H9 (cell line): ENCODE measurements around the gene NDUFA11. TPM values are rescaled to one million over a fixed set of nuclear protein-coding genes. Genes with fewer than 3 reads are reported as not detected.

Source experiments
- DNase-seq: peaks from one replicate; pipeline ENCODE4 v3.0.0-alpha.2; 2017
- H2AFZ ChIP-seq: one replicate; pipeline ENCODE4 v1.6.1; 2013; ENCODE audit warnings: mild to moderate bottlenecking, low read length, control low read depth, moderate library complexity
- H2AK5ac ChIP-seq: 2 replicates; pipeline ENCODE4 v1.6.1; 2013; ENCODE audit warnings: low read length, control low read depth, mixed read lengths; ENCODE audit not compliant: insufficient read length
- H2BK120ac ChIP-seq: one replicate; pipeline ENCODE4 v1.6.1; 2013; ENCODE audit warnings: low read depth, mild to moderate bottlenecking, low read length, control low read depth, inconsistent platforms; ENCODE audit not compliant: poor library complexity, severe bottlenecking
- H2BK12ac ChIP-seq: 2 replicates; pipeline ENCODE4 v1.6.1; 2013; ENCODE audit warnings: low read length, control low read depth, mixed read lengths, low read depth; ENCODE audit not compliant: insufficient read length
- H2BK15ac ChIP-seq: 2 replicates; pipeline ENCODE4 v1.6.1; 2013; ENCODE audit warnings: low read depth, low read length, control low read depth
- H2BK20ac ChIP-seq: one replicate; pipeline ENCODE4 v1.6.1; 2013; ENCODE audit warnings: low read depth, mild to moderate bottlenecking, low read length, control low read depth, inconsistent platforms; ENCODE audit not compliant: poor library complexity, severe bottlenecking
- H2BK5ac ChIP-seq: 2 replicates; pipeline ENCODE4 v1.6.1; 2013; ENCODE audit warnings: low read length, control low read depth, mixed read lengths; ENCODE audit not compliant: insufficient read length
- H3K14ac ChIP-seq: 2 replicates; pipeline ENCODE4 v1.6.1; 2013; ENCODE audit warnings: low read length, control low read depth; ENCODE audit not compliant: insufficient read depth
- H3K18ac ChIP-seq: 2 replicates; pipeline ENCODE4 v1.6.1; 2013; ENCODE audit warnings: low read depth, mild to moderate bottlenecking, mixed read lengths, low read length, control low read depth; ENCODE audit not compliant: insufficient read length
- H3K23ac ChIP-seq: 2 replicates; pipeline ENCODE4 v1.6.1; 2013; ENCODE audit warnings: low read length, control low read depth, mixed read lengths, low read depth; ENCODE audit not compliant: insufficient read length
- H3K23me2 ChIP-seq: 2 replicates; pipeline ENCODE4 v1.6.1; 2013; ENCODE audit warnings: low read depth, mild to moderate bottlenecking, mixed read lengths, low read length, control low read depth; ENCODE audit not compliant: insufficient read length, poor library complexity, severe bottlenecking
- H3K27ac ChIP-seq: 2 replicates; pipeline ENCODE4 v1.5.1; 2013; ENCODE audit warnings: low read length, control low read depth, mixed read lengths, low read depth; ENCODE audit not compliant: insufficient read length
- H3K27me3 ChIP-seq: 2 replicates; pipeline ENCODE4 v1.6.1; 2013; ENCODE audit warnings: low read length, control low read depth, inconsistent platforms; ENCODE audit not compliant: insufficient read depth
- H3K4ac ChIP-seq: 2 replicates; pipeline ENCODE4 v1.6.1; 2013; ENCODE audit warnings: low read depth, mild to moderate bottlenecking, control low read depth, inconsistent platforms, low read length, moderate library complexity
- H3K4me1 ChIP-seq: 2 replicates; pipeline ENCODE4 v1.6.1; 2013; ENCODE audit warnings: low read length, control low read depth, inconsistent platforms; ENCODE audit not compliant: insufficient read depth
- H3K4me2 ChIP-seq: 2 replicates; pipeline ENCODE4 v1.6.1; 2013; ENCODE audit warnings: low read length, control low read depth, mixed read lengths; ENCODE audit not compliant: insufficient read length, insufficient read depth
- H3K56ac ChIP-seq: 2 replicates; pipeline ENCODE4 v1.6.1; 2013; ENCODE audit warnings: low read depth, mild to moderate bottlenecking, mixed read lengths, low read length, control low read depth; ENCODE audit not compliant: insufficient read length
- H3K79me1 ChIP-seq: 2 replicates; pipeline ENCODE4 v1.6.1; 2013; ENCODE audit warnings: low read depth, mild to moderate bottlenecking, moderate library complexity, low read length, control low read depth, inconsistent platforms; ENCODE audit not compliant: insufficient read depth, poor library complexity, severe bottlenecking
- H3K79me2 ChIP-seq: 2 replicates; pipeline ENCODE4 v1.6.1; 2013; ENCODE audit warnings: low read length, control low read depth, inconsistent platforms; ENCODE audit not compliant: insufficient read depth
- H3K9ac ChIP-seq: 2 replicates; pipeline ENCODE4 v1.6.1; 2013; ENCODE audit warnings: low read length, control low read depth, mixed read lengths; ENCODE audit not compliant: insufficient read length; ENCODE audit errors: extremely low read depth
- H3K9me3 ChIP-seq: one replicate; pipeline ENCODE4 v1.6.1; 2013; ENCODE audit warnings: low read depth, low read length, inconsistent platforms; ENCODE audit not compliant: control insufficient read depth
- H3T11ph ChIP-seq: one replicate; pipeline ENCODE4 v1.6.1; 2013; ENCODE audit warnings: mild to moderate bottlenecking, low read length, control low read depth, inconsistent platforms
- H4K20me1 ChIP-seq: one replicate; pipeline ENCODE4 v1.6.1; 2013; ENCODE audit not compliant: control insufficient read depth, insufficient read length, insufficient read depth
- H4K5ac ChIP-seq: 2 replicates; pipeline ENCODE4 v1.6.1; 2013; ENCODE audit warnings: low read depth, mild to moderate bottlenecking, mixed read lengths, low read length, control low read depth; ENCODE audit not compliant: insufficient read length
- H4K8ac ChIP-seq: replicated peaks from 2 replicates; pipeline ENCODE4 v1.6.1; 2013; ENCODE audit warnings: low read length, control low read depth, mixed read lengths, low read depth; ENCODE audit not compliant: insufficient read length
- H4K91ac ChIP-seq: 2 replicates; pipeline ENCODE4 v1.6.1; 2013; ENCODE audit warnings: low read depth, mild to moderate bottlenecking, moderate library complexity, mixed read lengths, low read length, control low read depth; ENCODE audit not compliant: insufficient read length
- H3K27ac Mint-ChIP-seq, 3 experiments: 2 replicates in 2 of 3; 3 replicates in 1 of 3; pipeline ENCODE4 v1.8.0; 2020 to 2021; ENCODE audit warnings: mixed read lengths in 3 of 3, mild to moderate bottlenecking in 1 of 3, moderate library complexity in 1 of 3
- H3K27me3 Mint-ChIP-seq: 2 replicates; pipeline ENCODE4 v1.8.0; 2021; ENCODE audit warnings: low read depth, mild to moderate bottlenecking, moderate library complexity, mixed read lengths
- H3K36me3 Mint-ChIP-seq, 3 experiments: 2 replicates in 2 of 3; 3 replicates in 1 of 3; pipeline ENCODE4 v1.8.0; 2020 to 2021; ENCODE audit warnings: low read depth in 3 of 3, mixed read lengths in 3 of 3; ENCODE audit not compliant: insufficient read depth in 1 of 3
- H3K4me1 Mint-ChIP-seq, 2 experiments: 2 replicates each; pipeline ENCODE4 v1.8.0; 2020; ENCODE audit warnings: mixed read lengths in 2 of 2
- H3K4me3 Mint-ChIP-seq, 2 experiments: 2 replicates in 1 of 2; 3 replicates in 1 of 2; pipeline ENCODE4 v1.8.0; 2020 to 2021; ENCODE audit warnings: mild to moderate bottlenecking in 2 of 2, mixed read lengths in 2 of 2, moderate library complexity in 1 of 2
- H3K9me3 Mint-ChIP-seq, 2 experiments: 2 replicates in 1 of 2; 3 replicates in 1 of 2; pipeline ENCODE4 v1.8.0; 2020; ENCODE audit warnings: mild to moderate bottlenecking in 2 of 2, mixed read lengths in 2 of 2, moderate library complexity in 1 of 2
- CTCF ChIP-seq: fragments of 200-600 bp; sonication (generic); conservative IDR thresholded peaks from 3 replicates; pipeline ENCODE4 v1.8.0; 2021; ENCODE audit warnings: antibody characterized with exemption, mild to moderate bottlenecking
- WGBS: extraction: QIAGEN DNeasy Blood & Tissue Kit; methylation state at CpG from one replicate; pipeline ENCODE4 v1.1.7; 2013; ENCODE audit warnings: missing lambda C conversion rate, low lambda C conversion rate, mixed read lengths; ENCODE audit not compliant: insufficient read length; ENCODE audit errors: extremely low coverage; 5-methylcytosine and 5-hydroxymethylcytosine counted together
- total RNA-seq: library from RNA; stranded (reverse); gene quantifications from 2 replicates; pipeline ENCODE4 v1.2.1, GENCODE V29; 2021

NDUFA11 gene
- total RNA-seq, 1 experiment from 2014 or later, result 282 TPM

GRCh38 chr19:5947435-5947834, 43.8 kb upstream of the NDUFA11 start:
- Histone ChIP-seq H3K14ac (no peak overlapping the region), H4K8ac (no peak overlapping the region), H4K20me1 (no peaks in the 10 kb centered on the region), H3K27ac (no peak overlapping the region), H3K9me3 (no peaks in the 10 kb centered on the region), H2BK120ac (no peak overlapping the region), H2AFZ (no peak overlapping the region), H3K9ac (no peak overlapping the region), H2BK12ac (no peak overlapping the region), H3K4ac (no peak overlapping the region), H3T11ph (no peak overlapping the region), H3K79me1 (peaks cover 10% of the 10 kb centered on the region), H3K27me3 (no peaks in the 10 kb centered on the region), H2BK5ac (no peak overlapping the region), H3K4me1 (peaks cover 14% of the 10 kb centered on the region; the same call in 1 of the 2 replicates), H4K91ac (no peak overlapping the region), H2BK15ac (no peak overlapping the region), H4K5ac (no peak overlapping the region), H3K23me2 (no peaks in the 10 kb centered on the region), H3K4me2 (no peak overlapping the region), H3K23ac (no peak overlapping the region), H2AK5ac (no peak overlapping the region), H2BK20ac (no peak overlapping the region), H3K79me2 (peaks cover 3% of the 10 kb centered on the region; the same call in 1 of the 2 replicates), H3K56ac (no peak overlapping the region), H3K18ac (no peak overlapping the region)
- Mint-ChIP-seq H3K4me3 (no peak overlapping the region; a peak in 1 of 5 replicates), H3K27ac (peak overlapping the region in 2 of 3 experiments; percentile 17 to 91; a peak in 3 of 7 replicates), H3K36me3 (peaks cover 8 to 22% (median 13%) of the 10 kb centered on the region in 3 experiments), H3K4me1 (peaks cover 53 to 63% of the 10 kb centered on the region in 2 experiments), H3K27me3 (peaks cover 1% of the 10 kb centered on the region), H3K9me3 (no peaks in the 10 kb centered on the region)
- WGBS, result no CpG with 5 or more reads among the region's 13 CpGs
- DNase-seq, result no peak
- TF ChIP-seq CTCF, result no peak
